ENCODE measurements around the gene DOP1A. TPM values are rescaled to one million over a fixed set of nuclear protein-coding genes. Genes with fewer than 3 reads are reported as not detected.

DOP1A gene
- total RNA-seq, 1 donor from 2014 or later: 36.9 TPM

DNA sequence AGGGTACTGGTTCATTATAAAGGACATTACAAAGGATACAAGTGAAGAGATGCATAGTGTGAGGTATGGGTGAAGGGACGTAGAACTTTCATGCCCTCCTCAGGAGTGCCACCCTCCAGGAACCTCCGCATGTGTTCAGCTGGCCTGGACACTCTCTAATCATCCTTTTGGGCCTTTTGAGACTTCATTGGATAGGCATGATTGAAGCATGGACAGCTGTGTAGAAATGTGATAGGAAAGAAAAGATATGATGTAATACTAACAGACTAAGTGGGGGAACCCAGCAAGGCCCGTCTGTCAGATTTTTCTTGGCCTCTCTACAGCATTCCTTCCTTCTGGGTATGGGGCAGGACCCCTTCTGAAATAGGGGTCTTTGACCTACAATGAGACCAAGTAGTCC lies 31.1 kb downstream of the DOP1A start:
- TF ChIP-seq, protein P1, sequence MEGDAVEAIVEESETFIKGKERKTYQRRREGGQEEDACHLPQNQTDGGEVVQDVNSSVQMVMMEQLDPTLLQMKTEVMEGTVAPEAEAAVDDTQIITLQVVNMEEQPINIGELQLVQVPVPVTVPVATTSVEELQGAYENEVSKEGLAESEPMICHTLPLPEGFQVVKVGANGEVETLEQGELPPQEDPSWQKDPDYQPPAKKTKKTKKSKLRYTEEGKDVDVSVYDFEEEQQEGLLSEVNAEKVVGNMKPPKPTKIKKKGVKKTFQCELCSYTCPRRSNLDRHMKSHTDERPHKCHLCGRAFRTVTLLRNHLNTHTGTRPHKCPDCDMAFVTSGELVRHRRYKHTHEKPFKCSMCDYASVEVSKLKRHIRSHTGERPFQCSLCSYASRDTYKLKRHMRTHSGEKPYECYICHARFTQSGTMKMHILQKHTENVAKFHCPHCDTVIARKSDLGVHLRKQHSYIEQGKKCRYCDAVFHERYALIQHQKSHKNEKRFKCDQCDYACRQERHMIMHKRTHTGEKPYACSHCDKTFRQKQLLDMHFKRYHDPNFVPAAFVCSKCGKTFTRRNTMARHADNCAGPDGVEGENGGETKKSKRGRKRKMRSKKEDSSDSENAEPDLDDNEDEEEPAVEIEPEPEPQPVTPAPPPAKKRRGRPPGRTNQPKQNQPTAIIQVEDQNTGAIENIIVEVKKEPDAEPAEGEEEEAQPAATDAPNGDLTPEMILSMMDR (IDR thresholded peaks at IDR 0.05; ENCODE audit: unreplicated experiment): no peak
- peaks cover 28% of the 10 kb centered on the region for H3K36me3 Mint-ChIP-seq
- H3K27me3 Mint-ChIP-seq (ENCODE audit: low read depth): no peaks in the 10 kb centered on the region
- H3K4me1 Mint-ChIP-seq: peaks cover 13% of the 10 kb centered on the region
- no peak overlapping the region for H3K4me3 Mint-ChIP-seq
- no peak overlapping the region for H3K27ac Mint-ChIP-seq
- DNase-seq (ENCODE audit: low spot score in 2 of 2, unreplicated experiment in 2 of 2): no peak
- H3K9me3 Mint-ChIP-seq: peaks cover 12% of the 10 kb centered on the region

DNA sequence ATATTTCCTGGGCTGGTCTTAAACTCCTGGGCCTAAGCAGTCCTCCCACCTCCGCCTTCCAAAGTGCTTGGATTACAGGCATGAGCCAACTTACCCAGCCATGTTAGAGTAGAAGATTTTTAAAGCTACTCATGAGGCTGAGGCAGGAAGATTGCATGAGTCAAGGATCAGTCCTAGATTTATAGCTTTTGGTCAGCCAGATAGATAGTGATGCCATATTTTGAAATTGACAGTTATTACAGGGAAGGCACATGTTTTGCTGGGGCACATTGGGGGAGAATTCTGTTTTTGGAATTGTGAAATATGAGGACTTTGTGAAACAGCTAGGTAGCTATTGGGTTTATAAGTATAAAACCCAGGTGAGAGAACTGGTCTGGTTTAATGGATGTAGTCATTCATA lies 40.9 kb downstream of the DOP1A start:
- H3K27ac Mint-ChIP-seq: no peak overlapping the region

GRCh38 chr6:83113258-83113657 lies 45.8 kb downstream of the DOP1A start:
- TF ChIP-seq, protein P1 (IDR thresholded peaks at IDR 0.05; ENCODE audit: unreplicated experiment): no peak
- H3K27ac Mint-ChIP-seq: no peak overlapping the region
- H3K4me3 Mint-ChIP-seq: no peak overlapping the region
- DNase-seq (ENCODE audit: low spot score in 2 of 2, unreplicated experiment in 2 of 2): no peak
- H3K27me3 Mint-ChIP-seq (ENCODE audit: low read depth): no peaks in the 10 kb centered on the region
- H3K4me1 Mint-ChIP-seq: no peaks in the 10 kb centered on the region
- peaks cover 14% of the 10 kb centered on the region for H3K36me3 Mint-ChIP-seq
- peaks cover 3% of the 10 kb centered on the region for H3K9me3 Mint-ChIP-seq

More for the DNA sequence above, 40.9 kb downstream of the DOP1A start:
- Mint-ChIP-seq H3K9me3 (peaks cover 16% of the 10 kb centered on the region), H3K4me3 (no peak overlapping the region), H3K27me3 (ENCODE audit: low read depth) (no peaks in the 10 kb centered on the region), H3K4me1 (no peaks in the 10 kb centered on the region), H3K36me3 (peaks cover 26% of the 10 kb centered on the region)
- TF ChIP-seq, protein P1 (IDR thresholded peaks at IDR 0.05; ENCODE audit: unreplicated experiment): no peak
- DNase-seq (ENCODE audit: low spot score in 2 of 2, unreplicated experiment in 2 of 2): no peak

DNA sequence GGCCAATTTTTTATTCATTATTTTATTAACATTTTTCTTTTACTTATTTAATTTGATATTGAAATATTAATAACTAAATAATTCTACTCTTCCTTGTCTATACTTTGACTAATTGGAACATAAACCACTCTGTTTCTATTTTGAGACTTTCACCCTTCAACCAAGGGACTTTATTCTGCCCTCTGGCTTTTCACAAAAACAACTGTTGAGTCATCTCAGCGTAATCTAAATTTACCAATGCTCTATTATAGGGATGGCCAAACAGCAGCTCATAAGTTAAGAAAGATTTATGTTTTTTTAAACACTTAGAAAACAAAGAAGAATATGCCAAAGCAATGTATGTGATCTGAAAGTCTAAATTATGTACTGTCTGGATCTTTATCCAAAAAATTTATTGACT lies 46.7 kb downstream of the DOP1A start:
- H3K4me1 Mint-ChIP-seq: no peaks in the 10 kb centered on the region
- H3K4me3 Mint-ChIP-seq: no peak overlapping the region
- TF ChIP-seq, protein P1 (IDR thresholded peaks at IDR 0.05; ENCODE audit: unreplicated experiment): no peak
- H3K27ac Mint-ChIP-seq: no peak overlapping the region
- peaks cover 3% of the 10 kb centered on the region for H3K9me3 Mint-ChIP-seq
- no peaks in the 10 kb centered on the region for H3K27me3 Mint-ChIP-seq (ENCODE audit: low read depth)
- peaks cover 12% of the 10 kb centered on the region for H3K36me3 Mint-ChIP-seq
- DNase-seq (ENCODE audit: low spot score in 2 of 2, unreplicated experiment in 2 of 2): no peak

DNA sequence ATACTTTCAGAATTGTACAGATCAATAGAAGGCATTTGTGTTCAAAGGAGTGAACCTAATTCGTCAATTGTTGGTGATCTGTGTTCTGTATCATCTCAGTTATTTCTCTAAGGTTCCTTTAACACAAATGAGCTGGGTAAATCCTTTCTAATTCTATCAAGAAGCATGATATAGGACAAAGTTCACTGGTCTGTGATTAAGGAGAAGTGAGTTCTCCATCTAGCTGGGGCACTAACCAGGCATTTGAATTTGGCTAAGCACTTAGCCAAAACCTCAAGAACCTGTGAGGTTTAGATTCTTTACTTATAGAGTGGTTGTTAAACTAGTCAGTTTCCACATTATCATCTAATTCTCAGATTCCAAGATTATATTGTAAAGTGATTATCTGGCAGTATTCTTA lies 50.3 kb downstream of the DOP1A start:
- H3K27me3 Mint-ChIP-seq (ENCODE audit: low read depth): no peaks in the 10 kb centered on the region
- no peak overlapping the region for H3K4me3 Mint-ChIP-seq
- no peak for DNase-seq (ENCODE audit: low spot score in 2 of 2, unreplicated experiment in 2 of 2)
- H3K36me3 Mint-ChIP-seq: peaks cover 8% of the 10 kb centered on the region
- peaks cover 3% of the 10 kb centered on the region for H3K9me3 Mint-ChIP-seq
- no peaks in the 10 kb centered on the region for H3K4me1 Mint-ChIP-seq
- TF ChIP-seq, protein P1 (IDR thresholded peaks at IDR 0.05; ENCODE audit: unreplicated experiment): no peak
- no peak overlapping the region for H3K27ac Mint-ChIP-seq

GRCh38 chr6:83119742-83120300 lies 52.4 kb downstream of the DOP1A start:
- Mint-ChIP-seq H3K4me3 (no peak overlapping the region), H3K27ac (no peak overlapping the region), H3K4me1 (no peaks in the 10 kb centered on the region), H3K27me3 (ENCODE audit: low read depth) (no peaks in the 10 kb centered on the region), H3K36me3 (peaks cover 16% of the 10 kb centered on the region), H3K9me3 (peaks cover 3% of the 10 kb centered on the region)
- no peak for DNase-seq (ENCODE audit: low spot score in 2 of 2, unreplicated experiment in 2 of 2)
- TF ChIP-seq, protein P1 (IDR thresholded peaks at IDR 0.05; ENCODE audit: unreplicated experiment): no peak

All from mesothelial cell of epicardium (in vitro differentiated cells).